ENCODE data around the gene RCBTB1. TPM values are rescaled to one million over a fixed set of nuclear protein-coding genes. Genes with fewer than 3 reads are reported as not detected.

RCBTB1 gene
- total RNA-seq, 2 experiments from 2014 or later, result 10.3 to 11.4 TPM

- ChIA-PET CTCF (no interaction called here), POLR2A (no interaction called here)
- Histone ChIP-seq H3K9me3 (ENCODE audit: control insufficient read depth in 1 of 2, insufficient read depth in 1 of 2, low read length in 2 of 2) (peaks cover 0 to 7% of the 10 kb centered on the region in 2 experiments), H3K4me3 (ENCODE audit: low read length) (no peak overlapping the region), H3K36me3 (ENCODE audit: insufficient read depth, low read length) (no peaks in the 10 kb centered on the region), H3K27me3 (ENCODE audit: control insufficient read depth in 1 of 2, insufficient read depth in 2 of 2, low read length in 2 of 2) (no peaks in the 10 kb centered on the region), H3K27ac (ENCODE audit: low read depth in 1 of 2, low read length in 2 of 2) (no peak overlapping the region), H3K4me1 (ENCODE audit: insufficient read depth, low read length) (peaks cover 18% of the 10 kb centered on the region)
- Mint-ChIP-seq H3K27ac (no peak overlapping the region), H3K27me3 (no peaks in the 10 kb centered on the region), H3K4me3 (no peak overlapping the region), H3K4me1 (ENCODE audit: low read depth) (peaks cover 28% of the 10 kb centered on the region), H3K9me3 (no peaks in the 10 kb centered on the region), H3K36me3 (ENCODE audit: low read depth) (no peaks in the 10 kb centered on the region)
- DNase-seq (no peak), ATAC-seq (ENCODE audit: poor library complexity) (no peak)
- intact Hi-C loops (cut with DNase I, micrococcal nuclease), result no loop called here
- TF ChIP-seq CTCF (IDR thresholded peaks at IDR 0.05), result no peak
Observed at GRCh38 chr13:49630580-49630979, 45.2 kb upstream of the RCBTB1 start.

DNA sequence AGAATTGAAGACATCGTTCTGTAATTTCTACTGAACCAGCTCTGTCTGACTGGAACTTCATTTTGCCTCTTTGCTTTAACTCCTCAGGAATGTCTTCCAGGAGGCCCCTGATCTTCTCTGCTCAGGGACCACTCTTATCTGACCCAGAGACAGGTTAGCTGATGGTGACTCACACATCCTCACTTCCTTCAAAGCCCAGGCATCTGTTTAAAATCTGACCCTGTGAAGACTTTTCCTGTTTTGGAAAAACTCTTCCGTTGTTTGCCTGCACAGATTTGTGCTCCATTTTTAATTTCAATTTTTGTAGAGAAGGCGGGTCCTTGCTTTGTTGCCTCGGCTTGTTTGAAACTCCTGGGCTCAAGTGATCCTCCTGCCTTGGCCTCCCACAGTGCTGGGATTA, 44.6 kb upstream of the RCBTB1 start:
- ChIA-PET CTCF (no interaction called here), POLR2A (no interaction called here)
- Histone ChIP-seq H3K9me3 (ENCODE audit: control insufficient read depth in 1 of 2, insufficient read depth in 1 of 2, low read length in 2 of 2) (peaks cover 0 to 7% of the 10 kb centered on the region in 2 experiments), H3K27me3 (ENCODE audit: control insufficient read depth in 1 of 2, insufficient read depth in 2 of 2, low read length in 2 of 2) (no peaks in the 10 kb centered on the region), H3K4me3 (ENCODE audit: low read length) (no peak overlapping the region), H3K36me3 (ENCODE audit: insufficient read depth, low read length) (no peaks in the 10 kb centered on the region), H3K27ac (ENCODE audit: low read depth in 1 of 2, low read length in 2 of 2) (no peak overlapping the region), H3K4me1 (ENCODE audit: insufficient read depth, low read length) (peaks cover 14% of the 10 kb centered on the region)
- Mint-ChIP-seq H3K27ac (no peak overlapping the region), H3K4me1 (ENCODE audit: low read depth) (peaks cover 22% of the 10 kb centered on the region), H3K27me3 (no peaks in the 10 kb centered on the region), H3K36me3 (ENCODE audit: low read depth) (no peaks in the 10 kb centered on the region), H3K9me3 (no peaks in the 10 kb centered on the region), H3K4me3 (no peak overlapping the region)
- no peak for ATAC-seq (ENCODE audit: poor library complexity)
- no peak for TF ChIP-seq CTCF (IDR thresholded peaks at IDR 0.05)
- intact Hi-C loops (cut with DNase I, micrococcal nuclease), result no loop called here
- no peak for DNase-seq

- POLR2A ChIA-PET, result interaction anchor here (0.6 kb wide), 1 partner anchor 333 kb away, joined by 4 read pairs; no protein-coding TSS in a partner anchor
- H3K4me3 ChIP-seq (ENCODE audit: low read length), result peak overlapping the region; percentile 50
Observed at GRCh38 chr13:49629196-49629938, 44.0 kb upstream of the RCBTB1 start.

More at GRCh38 chr13:49629196-49629938, 44.0 kb upstream of the RCBTB1 start:
- Mint-ChIP-seq H3K27ac (no peak overlapping the region), H3K36me3 (ENCODE audit: low read depth) (no peaks in the 10 kb centered on the region), H3K27me3 (no peaks in the 10 kb centered on the region), H3K4me3 (no peak overlapping the region), H3K4me1 (ENCODE audit: low read depth) (peaks cover 16% of the 10 kb centered on the region), H3K9me3 (no peaks in the 10 kb centered on the region)
- H3K4me1 ChIP-seq (ENCODE audit: insufficient read depth, low read length), result peaks cover 12% of the 10 kb centered on the region
- intact Hi-C loops (cut with DNase I, micrococcal nuclease), result no loop called here
- H3K27ac ChIP-seq (ENCODE audit: low read depth in 1 of 2, low read length in 2 of 2), result no peak overlapping the region
- CTCF ChIA-PET, result no interaction called here
- no peak for TF ChIP-seq CTCF (IDR thresholded peaks at IDR 0.05)
- DNase-seq (no peak), ATAC-seq (ENCODE audit: poor library complexity) (no peak)
- H3K9me3 ChIP-seq (ENCODE audit: control insufficient read depth in 1 of 2, insufficient read depth in 1 of 2, low read length in 2 of 2), result peaks cover 0 to 7% of the 10 kb centered on the region in 2 experiments
- H3K36me3 ChIP-seq (ENCODE audit: insufficient read depth, low read length), result no peaks in the 10 kb centered on the region
- H3K27me3 ChIP-seq (ENCODE audit: control insufficient read depth in 1 of 2, insufficient read depth in 2 of 2, low read length in 2 of 2), result no peaks in the 10 kb centered on the region
